Activated naive CD4-positive, alpha-beta T cell treated with anti-CD3 and anti-CD28 coated beads, Interleukin-2, amount 50 U/mL, for 72 hours (primary cell): ENCODE measurements around the gene TOR1A. TPM values are rescaled to one million over a fixed set of nuclear protein-coding genes. Genes with fewer than 3 reads are reported as not detected.
A peak's percentile ranks its signal among the peaks of the same experiment; 100 is the strongest.
"Not testable (repeated sequence)": the region's sequence is repeated elsewhere in the genome, so short reads cannot be mapped to it uniquely, and the experiment has no call there.

Experiments used
- ATAC-seq, 2 donors: fragments of 150-1000 bp; cut with Tn5 transposase; 2 replicates each; pipeline ENCODE4 v1.10.0; 2021; ENCODE audit warnings: mild to moderate bottlenecking in 2 of 2, moderate library complexity in 2 of 2
- DNase-seq, 2 donors: peaks; one replicate each; pipeline ENCODE4 v3.0.0; 2021 to 2022; ENCODE audit warnings: low spot score in 2 of 2
- H3K27ac Mint-ChIP-seq, 2 donors: one replicate each; pipeline ENCODE4 v1.8.0; 2022; ENCODE audit warnings: mild to moderate bottlenecking in 2 of 2, mixed read lengths in 2 of 2
- H3K36me3 Mint-ChIP-seq, 2 donors: one replicate each; pipeline ENCODE4 v1.8.0; 2022; ENCODE audit warnings: mixed read lengths in 2 of 2
- H3K9me3 Mint-ChIP-seq, 2 donors: one replicate each; pipeline ENCODE4 v1.8.0; 2022; ENCODE audit warnings: mixed read lengths in 2 of 2
- total RNA-seq, 2 donors: library from RNA; stranded (reverse); gene quantifications; one replicate each; pipeline ENCODE4 v1.2.3, GENCODE V29; 2022

TOR1A gene
- total RNA-seq, 2 donors from 2014 or later: 33.4 to 48.6 TPM

DNA sequence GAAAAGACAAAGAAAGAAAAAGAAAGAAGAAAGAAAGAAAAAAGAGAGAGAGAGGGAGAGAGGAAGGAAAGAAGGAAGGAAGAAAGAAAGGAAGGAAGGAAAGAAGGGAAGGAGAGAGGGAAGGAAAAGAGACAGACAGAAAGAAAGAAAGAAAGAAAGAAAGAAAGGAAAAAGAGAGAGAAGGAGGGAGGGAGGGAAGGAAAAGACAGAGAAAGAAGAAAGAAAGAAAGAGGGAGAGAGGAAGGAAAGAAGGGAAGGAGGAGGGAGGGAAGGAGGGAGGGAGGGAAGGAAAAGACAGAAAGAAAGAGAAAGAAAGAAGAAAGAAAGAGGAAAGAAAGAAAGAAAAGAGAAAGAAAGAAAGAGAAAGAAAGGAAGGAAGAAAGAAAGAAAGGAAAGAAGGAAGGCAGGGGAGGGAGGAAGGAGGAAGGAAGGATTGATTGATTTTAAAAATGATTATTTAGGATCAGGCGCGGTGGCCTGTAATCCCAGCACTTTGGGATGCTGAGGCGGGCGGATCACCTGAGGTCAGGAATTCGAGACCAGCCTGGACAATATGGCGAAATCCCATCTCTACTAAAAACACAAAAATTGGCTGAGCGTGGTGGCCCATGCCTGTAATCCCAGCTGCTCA lies 44.3 kb downstream of the TOR1A start:
- no peak for ATAC-seq
- Mint-ChIP-seq H3K27ac (no peak overlapping the region), H3K9me3 (no peaks in the 10 kb centered on the region), H3K36me3 (no peaks in the 10 kb centered on the region)
- DNase-seq: no peak

DNA sequence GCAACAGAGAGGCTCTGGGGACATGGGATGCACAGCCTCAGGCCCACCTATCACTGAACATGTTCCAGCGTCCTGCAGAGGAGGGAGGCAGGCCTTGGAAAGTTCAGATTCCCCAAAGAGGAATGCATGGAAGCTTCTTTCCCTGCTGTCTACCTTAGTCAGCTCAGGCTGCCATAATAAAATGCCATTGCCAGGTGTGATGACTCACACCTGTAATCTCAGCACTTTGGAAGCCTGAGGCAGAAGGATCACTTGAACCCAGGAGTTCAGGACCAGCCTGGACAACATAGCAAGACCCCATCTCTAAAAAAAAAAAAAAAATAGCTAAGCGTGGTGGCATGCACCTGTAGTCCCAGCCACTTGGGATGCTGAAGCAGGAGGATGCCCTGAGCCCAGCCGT lies 45.5 kb downstream of the TOR1A start:
- no peak for ATAC-seq
- DNase-seq: no peak
- no peaks in the 10 kb centered on the region for H3K36me3 Mint-ChIP-seq
- no peak overlapping the region for H3K27ac Mint-ChIP-seq
- H3K9me3 Mint-ChIP-seq: no peaks in the 10 kb centered on the region

DNA sequence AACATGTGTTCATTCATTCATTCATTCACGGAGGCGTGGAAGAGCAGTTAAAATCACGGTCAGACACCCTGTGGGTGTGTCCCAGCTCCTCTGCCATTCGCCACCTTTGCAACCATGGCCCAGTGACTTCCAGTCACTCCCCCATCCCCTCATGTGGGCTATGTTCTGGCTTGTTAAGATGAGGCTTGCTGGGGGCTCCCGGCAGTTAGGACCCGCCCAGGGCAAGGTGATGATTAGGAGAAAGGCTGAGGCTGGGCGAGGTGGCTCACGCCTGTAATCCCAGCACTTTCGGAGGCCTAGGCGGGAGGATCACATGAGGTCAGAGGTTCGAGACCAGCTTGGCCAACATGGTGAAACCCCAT lies 46.2 kb downstream of the TOR1A start:
- no peaks in the 10 kb centered on the region for H3K36me3 Mint-ChIP-seq
- no peak for DNase-seq
- ATAC-seq: peak; percentile 12 to 18
- no peaks in the 10 kb centered on the region for H3K9me3 Mint-ChIP-seq
- peak overlapping the region in 1 of 2 donors; percentile 77 for H3K27ac Mint-ChIP-seq

DNA sequence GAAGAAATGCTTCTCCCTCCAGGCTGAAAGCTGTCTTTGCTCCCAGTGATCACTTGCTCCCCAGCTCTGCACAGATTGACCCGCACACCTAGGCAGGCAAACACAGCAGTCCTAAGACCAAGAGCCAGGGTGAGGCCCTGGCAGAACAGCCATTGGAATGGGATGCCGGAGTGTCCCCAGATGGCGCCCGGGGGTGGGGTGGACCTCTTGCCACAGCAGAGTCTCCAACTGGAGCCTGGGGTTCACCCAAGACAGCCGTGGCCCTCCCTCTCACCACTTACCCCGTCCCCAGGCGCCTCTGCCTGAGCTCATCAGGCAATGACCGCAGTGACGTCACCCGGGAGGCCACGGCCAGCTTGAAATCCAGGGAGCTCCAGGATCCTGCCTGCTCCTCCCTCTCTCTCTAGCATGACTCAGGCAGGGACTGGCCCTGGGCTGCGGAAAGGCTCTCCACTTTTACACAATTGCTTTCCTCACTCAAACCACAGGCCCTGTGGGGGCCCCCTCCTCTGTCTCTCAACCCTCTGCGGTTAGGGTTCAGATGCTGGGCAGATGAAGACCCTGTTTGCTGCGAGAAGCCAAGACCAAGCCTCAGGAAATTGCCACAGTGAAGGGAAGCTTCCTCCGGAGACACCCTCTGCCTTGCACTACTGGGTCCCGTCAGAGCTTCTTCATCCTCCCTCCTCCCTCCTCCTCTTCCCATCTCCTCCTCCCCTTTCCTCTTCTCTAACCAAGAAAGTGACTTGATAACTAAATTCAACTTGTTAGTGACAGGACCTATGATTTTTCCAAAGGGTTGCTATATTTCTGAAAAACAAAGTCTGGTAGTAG lies 46.8 kb downstream of the TOR1A start:
- Mint-ChIP-seq H3K9me3 (no peaks in the 10 kb centered on the region), H3K27ac (peak overlapping the region; percentile 46 to 77), H3K36me3 (no peaks in the 10 kb centered on the region)
- peak; percentile 49 to 89 for DNase-seq
- peak; percentile 83 to 95 for ATAC-seq

DNA sequence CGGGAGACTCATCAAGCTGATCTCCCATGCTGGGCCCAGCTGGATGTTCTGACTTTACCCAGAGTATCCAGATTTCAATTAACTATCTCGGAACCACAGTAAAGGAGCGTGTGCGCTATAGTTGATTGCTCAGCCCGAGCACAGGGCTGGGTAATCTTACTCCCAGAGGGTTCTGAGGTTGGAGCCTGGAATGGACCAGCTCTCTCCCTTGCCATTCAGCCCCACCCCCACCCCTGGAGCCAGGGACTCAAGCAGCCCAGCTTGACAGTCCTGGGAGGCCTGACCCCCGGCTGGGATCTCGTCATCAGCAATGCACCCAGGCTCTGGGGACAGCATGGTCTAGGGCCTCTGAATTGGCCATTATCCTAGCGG lies 47.4 kb downstream of the TOR1A start:
- H3K36me3 Mint-ChIP-seq: no peaks in the 10 kb centered on the region
- DNase-seq (no peak), ATAC-seq (no peak)
- H3K27ac Mint-ChIP-seq: no peak overlapping the region
- no peaks in the 10 kb centered on the region for H3K9me3 Mint-ChIP-seq

DNA sequence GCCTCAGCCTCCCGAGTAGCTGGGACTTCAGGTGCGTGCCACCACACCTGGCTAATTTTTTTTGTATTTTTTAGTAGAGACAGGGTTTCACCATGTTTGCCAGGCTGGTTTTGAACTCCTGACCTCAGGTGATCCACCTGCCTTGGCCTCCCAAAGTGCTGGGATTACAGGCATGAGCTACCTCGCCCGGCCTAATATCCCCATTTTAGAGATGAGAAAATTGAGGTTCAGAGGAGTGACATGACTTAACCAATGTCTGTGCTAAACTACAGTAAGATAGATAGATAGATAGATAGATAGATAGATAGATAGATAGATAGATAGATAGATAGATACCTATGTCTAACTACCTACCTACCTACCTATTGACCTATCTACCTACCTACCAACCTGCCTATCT lies 47.8 kb downstream of the TOR1A start:
- H3K36me3 Mint-ChIP-seq, H3K9me3 Mint-ChIP-seq, H3K27ac Mint-ChIP-seq, DNase-seq, ATAC-seq: not testable (repeated sequence)

DNA sequence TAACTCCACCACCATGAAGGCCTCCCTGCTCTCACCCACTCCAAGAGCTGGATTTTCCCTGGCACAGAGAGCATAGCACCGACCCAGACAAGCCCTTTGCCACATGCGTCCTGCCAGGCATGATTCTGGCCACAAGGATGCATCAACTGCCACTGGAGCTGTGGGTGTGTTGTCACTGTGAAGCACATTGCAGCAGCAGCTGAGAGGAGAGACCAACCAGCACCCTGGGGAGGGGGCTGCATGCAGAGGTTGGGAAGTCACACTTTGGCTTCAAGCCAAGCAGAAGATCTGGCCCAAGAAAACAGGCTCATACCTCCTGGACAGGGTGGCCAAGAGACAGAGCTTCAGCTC lies 48.5 kb downstream of the TOR1A start:
- DNase-seq (no peak), ATAC-seq (no peak)
- no peaks in the 10 kb centered on the region for H3K36me3 Mint-ChIP-seq
- H3K27ac Mint-ChIP-seq: no peak overlapping the region
- no peaks in the 10 kb centered on the region for H3K9me3 Mint-ChIP-seq

DNA sequence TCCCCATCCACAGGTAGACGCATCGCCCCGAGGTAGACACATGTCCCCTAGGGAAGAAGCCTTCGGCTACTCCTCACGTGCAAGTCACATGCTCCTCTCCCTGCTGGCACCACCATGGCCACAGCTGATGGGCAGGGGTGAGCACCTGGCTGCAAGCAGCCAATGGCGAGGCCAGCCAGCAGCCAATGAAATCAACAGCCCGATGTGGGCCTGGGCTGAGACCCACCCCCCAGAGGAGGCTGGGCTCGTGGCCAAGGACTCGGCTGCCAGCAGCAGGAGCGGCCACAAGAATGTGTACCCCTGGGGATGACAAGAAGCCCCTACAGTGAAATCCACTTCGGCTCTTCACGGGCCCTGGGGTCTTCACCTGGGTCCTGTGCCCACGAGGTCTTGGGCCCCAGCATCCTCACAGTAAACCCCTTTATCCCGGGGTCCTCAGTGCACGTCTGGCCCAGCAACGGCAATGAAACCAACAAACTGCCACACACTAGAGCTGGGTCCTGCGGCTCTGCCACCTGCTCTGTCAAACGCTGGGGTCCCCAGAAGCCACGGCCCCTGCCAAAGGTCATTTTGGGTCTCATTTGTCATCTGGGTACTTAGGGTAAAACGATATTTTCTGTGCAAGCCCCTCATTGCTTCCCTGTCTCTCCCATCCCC lies 49.0 kb downstream of the TOR1A start:
- no peaks in the 10 kb centered on the region for H3K9me3 Mint-ChIP-seq
- no peaks in the 10 kb centered on the region for H3K36me3 Mint-ChIP-seq
- ATAC-seq (no peak), DNase-seq (no peak)
- H3K27ac Mint-ChIP-seq: no peak overlapping the region

DNA sequence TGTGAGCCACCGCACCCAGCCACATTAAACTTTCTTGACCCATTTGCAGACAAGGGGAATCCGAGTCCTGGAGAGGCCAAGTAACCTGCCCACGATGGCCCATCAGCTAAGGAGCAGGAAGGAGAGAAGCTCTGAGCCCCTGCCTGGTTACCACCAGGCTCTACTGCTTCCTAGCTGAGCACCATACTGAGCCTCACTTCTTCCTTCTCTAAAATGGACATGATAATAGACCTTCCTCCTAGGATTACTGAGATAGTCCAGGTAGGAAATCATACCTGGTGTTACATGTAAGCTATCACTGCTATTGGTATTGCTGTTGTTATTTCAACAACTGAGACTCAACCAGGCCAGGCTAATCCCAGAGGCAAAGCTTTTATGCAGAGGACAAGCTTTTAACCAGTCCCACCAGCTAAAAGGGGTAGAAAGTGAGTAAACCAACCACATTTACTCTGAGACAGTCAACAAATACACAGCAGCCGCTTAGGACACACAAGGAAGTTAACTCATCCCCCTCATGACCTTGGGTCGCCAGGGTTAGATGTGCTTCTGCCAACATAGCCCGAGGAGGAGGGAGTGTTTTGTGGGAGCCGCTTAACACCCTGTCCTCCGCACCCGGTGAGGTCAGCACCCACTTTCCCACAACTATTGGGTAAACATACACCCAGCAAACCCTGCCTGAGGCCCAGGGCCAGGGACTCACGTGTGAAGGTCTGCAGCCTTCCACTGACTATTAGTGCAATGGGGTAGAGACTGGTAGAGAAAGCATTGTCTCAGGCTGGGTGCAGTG lies 50.5 kb downstream of the TOR1A start:
- no peak overlapping the region for H3K27ac Mint-ChIP-seq
- no peak for DNase-seq
- no peaks in the 10 kb centered on the region for H3K9me3 Mint-ChIP-seq
- no peaks in the 10 kb centered on the region for H3K36me3 Mint-ChIP-seq
- ATAC-seq: no peak

DNA sequence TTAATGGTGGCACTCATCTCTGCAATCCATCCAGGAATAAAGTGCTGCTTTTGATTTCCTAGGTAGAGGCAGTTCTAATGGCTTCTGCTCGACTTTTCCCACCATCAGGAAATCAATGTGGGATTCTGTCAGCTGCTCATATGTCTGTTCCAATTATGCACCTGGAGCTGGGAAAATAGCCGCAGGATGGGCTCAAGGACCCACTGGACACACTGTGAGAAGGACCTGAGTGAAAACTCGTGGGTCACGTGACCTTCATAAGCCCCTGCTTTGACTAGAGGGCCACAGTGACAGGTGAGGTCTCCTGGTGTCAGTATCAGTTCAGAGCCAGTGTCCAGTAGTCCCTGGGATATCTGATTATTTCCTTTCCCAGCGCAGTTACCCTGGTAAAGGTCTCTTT lies 53.2 kb downstream of the TOR1A start:
- no peak overlapping the region for H3K27ac Mint-ChIP-seq
- no peak for DNase-seq
- H3K9me3 Mint-ChIP-seq: no peaks in the 10 kb centered on the region
- ATAC-seq: no peak
- no peaks in the 10 kb centered on the region for H3K36me3 Mint-ChIP-seq

DNA sequence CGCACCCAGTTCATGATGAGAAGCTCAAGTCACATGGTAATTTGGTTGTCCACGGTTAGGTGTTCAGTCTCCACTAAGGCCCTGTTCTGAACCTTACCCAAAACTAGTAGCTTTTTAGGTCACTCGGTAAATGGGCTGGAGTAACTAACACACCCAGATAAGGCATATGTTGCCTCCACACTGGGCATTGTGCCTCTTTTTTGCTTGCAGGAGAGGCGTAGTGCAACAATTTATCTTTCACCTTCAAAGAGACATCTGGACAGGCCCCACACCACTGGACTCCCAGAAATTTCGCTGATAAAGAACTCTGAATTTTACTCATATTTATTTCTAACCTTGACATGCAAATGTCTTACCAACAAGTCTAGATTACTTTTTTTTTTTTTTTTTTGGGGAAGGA lies 54.3 kb downstream of the TOR1A start:
- no peak overlapping the region for H3K27ac Mint-ChIP-seq
- H3K9me3 Mint-ChIP-seq: no peaks in the 10 kb centered on the region
- H3K36me3 Mint-ChIP-seq: no peaks in the 10 kb centered on the region
- ATAC-seq: no peak
- no peak for DNase-seq

DNA sequence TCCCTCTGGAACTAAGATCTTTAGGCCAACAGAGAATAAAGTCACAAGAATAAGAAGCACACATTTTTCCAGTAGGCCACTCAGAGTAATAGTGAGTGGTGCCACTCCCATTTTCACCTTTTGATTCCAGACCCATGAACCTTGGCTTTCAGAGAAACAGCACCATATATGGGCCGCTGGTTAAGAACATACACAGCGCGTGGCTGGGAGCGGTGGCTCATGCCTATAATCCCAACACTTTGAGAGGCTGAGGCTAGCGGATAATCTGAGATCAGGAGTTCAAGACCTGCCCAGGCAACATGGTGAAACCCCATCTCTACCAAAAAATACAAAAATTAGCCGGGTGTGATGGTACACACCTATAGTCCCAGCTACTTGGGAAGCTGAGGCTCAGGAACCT lies 55.5 kb downstream of the TOR1A start:
- ATAC-seq (no peak), DNase-seq (no peak)
- Mint-ChIP-seq H3K27ac (peak overlapping the region in 1 of 2 donors; percentile 88), H3K36me3 (no peaks in the 10 kb centered on the region), H3K9me3 (no peaks in the 10 kb centered on the region)

DNA sequence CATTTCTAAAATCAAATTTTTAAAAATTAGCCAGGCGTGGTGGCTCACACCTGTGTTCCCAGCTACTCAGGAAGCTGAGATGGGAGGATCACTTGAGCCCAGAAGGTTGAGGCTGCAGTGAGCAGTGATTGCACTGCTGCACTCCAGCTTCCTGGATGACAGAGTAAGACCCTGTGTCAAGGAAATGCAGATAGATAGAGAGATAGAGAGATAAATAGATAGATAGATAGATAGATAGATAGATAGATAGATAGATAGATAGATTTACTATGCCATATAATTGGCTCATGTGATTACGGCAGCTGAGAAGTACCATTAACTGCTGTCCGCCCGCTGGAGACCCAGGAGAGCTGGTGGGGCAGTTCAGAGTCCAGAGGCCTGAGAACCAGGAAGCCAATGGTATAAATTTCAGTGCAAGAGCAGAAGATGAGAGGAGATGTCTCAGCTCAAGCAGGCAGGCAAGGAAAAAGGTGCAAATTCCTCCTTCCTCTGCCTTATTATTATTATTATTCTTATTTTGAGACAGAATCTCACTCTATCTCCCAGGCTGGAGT lies 58.1 kb downstream of the TOR1A start:
- ATAC-seq (no peak), DNase-seq (no peak)
- Mint-ChIP-seq H3K36me3 (no peaks in the 10 kb centered on the region), H3K9me3 (no peaks in the 10 kb centered on the region), H3K27ac (no peak overlapping the region)

DNA sequence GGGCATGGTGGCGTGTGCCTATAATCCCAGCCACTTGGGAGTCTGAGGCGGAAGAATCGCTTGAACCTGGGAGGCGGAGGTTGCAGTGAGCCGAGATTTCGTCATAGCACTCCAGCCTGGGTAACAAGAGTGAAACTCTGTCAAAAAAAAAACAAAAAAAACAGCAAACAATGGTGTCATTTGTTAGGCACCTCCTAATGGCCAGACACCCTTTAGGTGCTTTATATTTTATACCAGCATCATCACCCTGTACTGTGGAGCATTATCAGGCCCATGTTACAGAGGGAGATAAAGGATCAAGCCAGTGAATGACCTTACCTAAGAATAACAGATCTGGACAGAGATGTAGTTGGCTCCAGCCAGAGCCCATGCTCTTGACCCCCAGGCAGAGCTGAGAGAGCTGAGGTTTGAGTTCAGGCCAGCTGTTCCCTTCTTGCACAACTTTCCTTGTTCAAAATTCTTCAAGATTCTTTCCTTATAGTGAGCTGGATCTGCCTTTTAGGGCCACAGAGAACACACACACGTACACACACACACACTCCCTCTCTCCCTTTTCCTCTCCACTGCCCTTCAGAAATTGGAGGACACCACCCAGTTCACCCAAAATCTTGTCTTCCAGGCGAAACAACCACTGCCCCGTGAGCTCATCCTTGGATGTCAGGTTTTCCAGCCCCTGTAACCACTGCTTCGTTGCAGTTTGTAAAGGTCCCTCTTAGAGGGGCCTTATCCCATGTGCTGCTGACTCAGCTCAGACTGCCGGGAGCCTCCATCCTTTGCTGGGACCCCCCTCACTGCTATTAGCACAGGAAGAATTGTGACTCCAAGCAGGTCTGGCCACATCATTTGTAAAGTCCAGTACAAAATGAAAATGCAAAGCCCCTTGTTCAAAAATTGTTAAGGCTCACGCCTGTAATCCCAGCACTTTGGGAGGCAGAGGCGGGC lies 60.7 kb downstream of the TOR1A start:
- H3K36me3 Mint-ChIP-seq: no peaks in the 10 kb centered on the region
- DNase-seq (no peak), ATAC-seq (no peak)
- no peaks in the 10 kb centered on the region for H3K9me3 Mint-ChIP-seq
- H3K27ac Mint-ChIP-seq: no peak overlapping the region
